DND-41 (cell line): ENCODE results near the gene SOAT2.

Experiments
- CTCF ChIP-seq: IDR thresholded peaks from 2 replicates; pipeline ENCODE4 v1.5.1; 2012; ENCODE audit warnings: borderline replicate concordance, low read length, moderate library complexity, mild to moderate bottlenecking; ENCODE audit not compliant: poor library complexity, severe bottlenecking; ENCODE audit errors: extremely low read depth
- EZH2 ChIP-seq: IDR thresholded peaks from 3 replicates; pipeline ENCODE4 v1.6.1; 2012; ENCODE audit warnings: borderline replicate concordance, low read depth, mild to moderate bottlenecking, moderate library complexity, low read length, inconsistent platforms; ENCODE audit not compliant: severe bottlenecking

GRCh38 chr12:53101931-53102781 lies 1.1 kb upstream of the SOAT2 start:
- no peak for TF ChIP-seq CTCF
- no peak for TF ChIP-seq EZH2
